OCI-LY3 (cell line): Measurements from ENCODE around the gene CMIP.

Experiments
- H2AFZ ChIP-seq: fragments of 200-600, 300-600 bp; shearing (Covaris generic); 2 replicates; pipeline ENCODE4 v1.6.0; 2014; ENCODE audit warnings: antibody characterized with exemption, low read depth, low read length
- H3K27ac ChIP-seq: fragments of 200-600, 300-600 bp; sonication (generic); 2 replicates; pipeline ENCODE4 v1.5.1; 2014; ENCODE audit warnings: mild to moderate bottlenecking, low read length, moderate library complexity, mixed read lengths
- H3K27me3 ChIP-seq: fragments of 200-600, 300-600 bp; sonication (generic); 2 replicates; pipeline ENCODE4 v1.6.1; 2014; ENCODE audit warnings: low read depth, low read length, mixed read lengths
- H3K36me3 ChIP-seq: fragments of 200-600, 300-600 bp; sonication (generic); replicated peaks from 2 replicates; pipeline ENCODE3; 2014; ENCODE audit warnings: low read depth, low read length, mixed read lengths
- H3K4me1 ChIP-seq: fragments of 300-600, 200-600 bp; sonication (generic); 2 replicates; pipeline ENCODE4 v1.6.1; 2014; ENCODE audit warnings: low read length, mixed read lengths
- H3K4me2 ChIP-seq: fragments of 200-600, 300-600 bp; sonication (generic); 2 replicates; pipeline ENCODE4 v1.6.1; 2014; ENCODE audit warnings: low read length, mixed read lengths
- H3K4me3 ChIP-seq: fragments of 300-600, 200-600 bp; sonication (generic); 2 replicates; pipeline ENCODE4 v1.5.1; 2014; ENCODE audit warnings: antibody characterized with exemption, mild to moderate bottlenecking, low read length, moderate library complexity
- H3K79me2 ChIP-seq: fragments of 300-600, 200-600 bp; shearing (Covaris generic); 2 replicates; pipeline ENCODE4 v1.6.1; 2014; ENCODE audit warnings: mild to moderate bottlenecking, low read length, mixed read lengths
- H3K9ac ChIP-seq: fragments of 300-600, 200-600 bp; shearing (Covaris generic); 2 replicates; pipeline ENCODE4 v1.6.0; 2014; ENCODE audit warnings: mild to moderate bottlenecking, low read length, moderate library complexity
- H3K9me3 ChIP-seq: fragments of 200-600, 300-600 bp; shearing (Covaris generic); 2 replicates; pipeline ENCODE4 v1.6.1; 2014; ENCODE audit warnings: low read length, mixed read lengths; ENCODE audit not compliant: insufficient read depth
- H4K20me1 ChIP-seq: fragments of 200-600, 300-600 bp; sonication (generic); 2 replicates; pipeline ENCODE4 v1.6.1; 2016; ENCODE audit warnings: low read length, mixed read lengths; ENCODE audit not compliant: insufficient read depth
- CTCF ChIP-seq: fragments of 200-600, 300-600 bp; sonication (generic); IDR thresholded peaks from 2 replicates; pipeline ENCODE4 v1.5.1; 2014; ENCODE audit warnings: antibody characterized with exemption, low read length, low read depth
- EZH2phosphoT487 ChIP-seq: fragments of 200-600 bp; shearing (Covaris generic); IDR thresholded peaks from 2 replicates; pipeline ENCODE4 v1.6.1; 2018; ENCODE audit warnings: antibody characterized with exemption, mixed run types, low read depth

Gene CMIP

GRCh38 chr16:81494888-81495287 lies 50.3 kb downstream of the CMIP start:
- Histone ChIP-seq H3K4me1 (peaks cover 11% of the 10 kb centered on the region), H3K79me2 (peaks cover 88% of the 10 kb centered on the region), H3K9me3 (no peaks in the 10 kb centered on the region), H3K4me3 (no peak overlapping the region), H2AFZ (no peak overlapping the region), H3K36me3 (peaks cover 4% of the 10 kb centered on the region), H3K4me2 (no peak overlapping the region), H3K9ac (no peak overlapping the region), H4K20me1 (peaks cover 95% of the 10 kb centered on the region), H3K27me3 (no peaks in the 10 kb centered on the region), H3K27ac (no peak overlapping the region)
- no peak for TF ChIP-seq CTCF
- TF ChIP-seq EZH2phosphoT487 = no peak

GRCh38 chr16:81495321-81496234 lies 51.0 kb downstream of the CMIP start:
- H3K4me1 ChIP-seq = peaks cover 8% of the 10 kb centered on the region
- H3K27ac ChIP-seq = no peak overlapping the region
- H4K20me1 ChIP-seq = peaks cover 88% of the 10 kb centered on the region
- no peak overlapping the region for H2AFZ ChIP-seq
- peaks cover 81% of the 10 kb centered on the region for H3K79me2 ChIP-seq
- no peak overlapping the region for H3K4me2 ChIP-seq
- peaks cover 4% of the 10 kb centered on the region for H3K36me3 ChIP-seq
- H3K27me3 ChIP-seq = no peaks in the 10 kb centered on the region
- no peak overlapping the region for H3K4me3 ChIP-seq
- no peak for TF ChIP-seq CTCF
- TF ChIP-seq EZH2phosphoT487 = no peak
- no peak overlapping the region for H3K9ac ChIP-seq
- no peaks in the 10 kb centered on the region for H3K9me3 ChIP-seq

DNA sequence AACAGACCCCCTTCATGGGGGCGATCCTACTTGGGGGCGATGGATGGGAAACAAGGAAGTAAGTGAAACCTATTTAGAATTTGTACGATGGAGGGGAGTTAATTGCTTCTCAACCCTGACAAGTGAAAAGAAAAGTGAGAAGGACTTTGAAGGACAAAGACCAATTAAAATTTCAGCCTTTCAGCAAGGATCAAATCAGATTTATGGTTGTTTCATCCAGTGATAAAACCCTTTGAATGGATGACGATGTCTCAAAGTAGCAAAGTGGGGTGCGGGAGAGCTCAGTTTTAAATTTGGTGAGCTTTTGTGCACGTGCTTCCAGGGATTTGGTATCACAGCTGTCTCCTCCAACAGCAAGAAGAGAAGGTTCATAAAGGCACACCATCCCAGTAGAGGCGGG lies 51.7 kb downstream of the CMIP start:
- H3K27ac ChIP-seq = no peak overlapping the region
- peaks cover 81% of the 10 kb centered on the region for H3K79me2 ChIP-seq
- H3K9ac ChIP-seq = no peak overlapping the region

More for the DNA sequence above, 51.7 kb downstream of the CMIP start:
- peaks cover 13% of the 10 kb centered on the region for H3K4me1 ChIP-seq
- H3K27me3 ChIP-seq = no peaks in the 10 kb centered on the region
- peaks cover 88% of the 10 kb centered on the region for H4K20me1 ChIP-seq
- TF ChIP-seq EZH2phosphoT487 = no peak
- TF ChIP-seq CTCF = no peak
- H3K4me2 ChIP-seq = no peak overlapping the region
- no peak overlapping the region for H3K4me3 ChIP-seq
- H2AFZ ChIP-seq = no peak overlapping the region
- no peaks in the 10 kb centered on the region for H3K9me3 ChIP-seq
- H3K36me3 ChIP-seq = peaks cover 4% of the 10 kb centered on the region
